Measurements from ENCODE around the gene CSK.
A peak's percentile ranks its signal among the peaks of the same experiment; 100 is the strongest.
"Not testable (repeated sequence)": the region's sequence is repeated elsewhere in the genome, so short reads cannot be mapped to it uniquely, and the experiment has no call there.

Gene CSK

DNA sequence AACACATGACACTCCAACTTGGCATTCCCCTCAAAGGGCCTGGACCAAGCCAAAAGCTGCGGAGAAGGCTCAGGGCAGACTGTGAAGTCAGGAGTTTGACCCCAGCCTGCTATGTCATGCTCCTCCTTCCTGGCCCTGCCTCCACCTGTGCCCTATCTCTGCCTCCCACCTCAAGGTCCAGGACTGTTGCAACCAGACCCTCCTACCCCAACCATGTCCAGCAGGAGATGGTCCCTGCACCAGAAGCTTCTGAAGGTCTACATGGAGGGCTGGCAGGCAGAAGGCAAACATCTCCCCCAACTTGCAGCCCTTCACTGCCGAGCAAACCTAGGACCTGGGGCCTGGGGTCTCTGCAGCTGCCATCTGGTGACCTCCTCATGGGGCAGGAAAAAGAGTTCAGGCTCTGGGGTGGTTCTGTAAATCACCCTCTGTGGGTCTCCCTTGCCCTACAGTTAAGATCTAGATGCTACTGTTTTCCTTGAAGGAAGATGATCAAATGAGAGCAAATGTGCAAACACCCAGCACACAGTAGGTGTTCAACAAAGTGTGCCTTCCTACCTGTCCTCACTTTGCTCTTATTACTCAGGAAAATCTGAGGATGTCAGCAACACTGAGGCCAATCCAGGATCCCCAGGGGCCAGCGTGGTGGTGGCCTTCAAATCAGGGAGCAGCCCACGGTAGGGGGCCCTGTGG is 11.5 kb upstream of the CSK start:
- no peak for DNase-seq (ENCODE audit: low spot score)

DNA sequence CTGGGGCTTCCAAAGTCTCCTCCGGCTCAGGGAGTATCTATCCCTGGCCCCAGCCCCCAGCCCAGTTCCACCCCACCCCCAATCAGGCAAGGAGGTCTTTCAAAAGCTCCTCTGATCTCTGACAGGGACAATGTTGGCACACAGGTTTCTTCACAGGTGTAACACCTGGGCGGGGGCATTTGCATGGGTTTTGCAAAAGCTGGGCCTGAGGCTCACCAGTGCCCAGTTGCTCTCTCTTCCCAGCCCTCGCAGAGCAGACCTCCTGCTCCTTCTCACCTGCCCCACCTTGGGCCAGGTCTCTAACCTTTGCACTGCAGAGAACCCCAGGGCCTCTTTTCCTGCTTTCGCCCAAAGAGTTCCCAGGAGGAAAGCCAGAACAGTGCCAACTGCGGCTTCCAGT is 8.6 kb upstream of the CSK start:
- DNase-seq (ENCODE audit: low spot score): no peak

DNA sequence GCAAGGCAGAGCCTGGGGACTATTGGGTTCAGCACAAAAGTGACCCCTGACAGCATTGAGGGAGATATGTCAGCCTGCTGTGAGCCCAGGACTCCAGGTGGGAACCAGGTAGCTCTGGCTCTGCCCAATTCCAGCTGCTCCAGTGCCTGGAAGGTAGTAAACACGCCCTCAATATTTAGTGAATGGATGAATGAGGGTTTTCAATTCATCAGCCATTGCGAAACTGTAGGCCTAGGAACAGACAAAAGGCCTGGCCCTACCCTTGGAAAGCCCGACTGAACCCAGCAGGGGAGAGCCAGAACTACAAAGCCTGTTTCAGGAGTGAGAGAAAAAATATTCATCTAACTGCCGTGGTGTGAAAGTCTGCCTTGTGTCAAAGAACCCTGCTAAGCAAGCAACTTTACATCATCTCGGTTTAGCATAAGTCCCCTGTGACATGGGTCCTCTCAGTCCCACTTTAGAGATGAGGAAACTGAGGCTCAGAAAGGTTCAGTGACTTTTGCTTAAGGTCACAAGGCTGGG is 8.1 kb upstream of the CSK start:
- no peak for DNase-seq (ENCODE audit: low spot score)

DNA sequence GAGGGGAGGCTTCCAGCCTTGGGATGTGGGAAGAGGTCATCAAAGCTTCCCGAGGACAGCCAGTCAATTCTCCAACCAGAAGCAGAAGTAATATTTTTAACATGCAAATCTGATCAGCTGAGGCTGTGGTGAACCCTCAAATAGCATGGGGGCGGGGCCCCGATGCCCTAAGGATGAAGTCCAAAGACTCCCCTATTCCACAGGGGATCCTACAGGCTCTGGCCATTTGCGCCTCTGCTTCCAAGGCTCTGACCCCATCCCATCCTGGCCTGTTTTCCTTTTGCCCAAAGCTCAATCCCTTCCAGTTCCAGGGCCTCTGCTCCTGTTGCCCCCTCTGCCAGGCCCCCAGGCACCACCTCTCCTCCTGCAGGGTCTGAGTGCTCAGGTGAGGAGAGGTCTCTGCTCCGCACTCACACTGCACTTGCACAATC is 6.7 kb upstream of the CSK start:
- DNase-seq (ENCODE audit: low spot score): no peak

DNA sequence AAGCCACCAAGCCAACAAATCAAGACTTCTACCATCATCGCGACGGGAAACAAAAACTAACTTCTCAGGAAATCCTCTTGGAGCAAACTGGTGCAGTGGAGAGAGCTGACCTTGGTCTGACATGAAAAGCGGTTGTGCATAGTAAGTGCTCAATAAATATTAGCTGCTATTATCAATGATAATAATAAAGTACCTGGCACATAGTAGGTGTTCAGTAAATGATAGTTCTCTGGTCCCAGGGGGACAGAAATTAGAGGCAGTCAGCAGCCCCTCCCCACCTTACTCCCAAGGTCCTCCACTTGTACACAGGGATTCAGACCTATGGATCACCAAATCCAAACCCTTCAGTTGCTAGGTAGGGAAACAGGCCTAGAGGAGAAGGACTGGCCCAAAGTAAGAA is 6.0 kb upstream of the CSK start:
- no peak for DNase-seq (ENCODE audit: low spot score)

DNA sequence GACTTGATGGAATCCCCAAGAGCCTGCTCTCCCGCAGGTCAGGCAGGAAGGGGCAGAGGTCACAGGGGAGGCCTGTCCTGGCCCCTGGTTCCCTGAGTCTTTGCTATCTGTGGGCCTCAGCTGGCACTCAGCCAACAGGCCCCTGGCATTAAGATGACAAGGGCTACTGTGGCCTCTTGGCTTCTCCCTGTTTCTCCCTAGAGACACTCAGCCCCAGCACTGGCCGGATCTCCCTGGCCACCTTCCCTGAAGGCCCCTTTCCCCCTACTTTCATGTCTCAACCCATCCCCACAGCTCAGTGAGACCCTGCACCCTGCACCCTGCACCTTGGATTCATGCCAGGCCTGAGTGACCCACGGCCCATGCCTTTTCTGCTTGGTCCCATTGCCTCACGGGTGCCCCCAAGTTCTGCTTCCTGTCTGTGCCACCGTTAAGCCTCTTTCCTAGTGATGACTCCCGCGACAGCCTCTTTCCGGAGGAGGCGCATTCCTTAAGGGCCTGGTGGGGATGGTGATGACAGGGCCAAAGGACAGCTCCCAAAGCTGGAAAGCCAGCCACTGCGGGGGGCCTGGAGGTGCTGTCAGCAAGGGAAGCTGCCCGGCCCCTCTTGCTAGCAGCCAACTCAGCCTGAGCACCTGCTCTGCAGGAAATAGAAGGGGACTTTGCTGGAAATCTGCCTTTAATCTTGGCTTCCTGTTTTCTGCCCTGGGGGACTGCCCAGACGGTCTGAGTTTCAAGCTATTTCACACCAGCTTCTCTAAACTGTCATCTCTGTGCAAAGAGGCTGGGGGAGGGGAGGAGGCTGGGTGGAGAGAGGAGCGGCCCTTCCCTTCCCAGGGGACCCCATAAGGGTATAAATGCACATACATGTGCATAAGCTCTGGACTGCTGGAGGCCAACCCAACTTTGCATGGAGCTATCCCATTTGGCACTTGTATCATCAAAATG is 4.8 kb upstream of the CSK start:
- peak; percentile 71 for DNase-seq (ENCODE audit: low spot score)

DNA sequence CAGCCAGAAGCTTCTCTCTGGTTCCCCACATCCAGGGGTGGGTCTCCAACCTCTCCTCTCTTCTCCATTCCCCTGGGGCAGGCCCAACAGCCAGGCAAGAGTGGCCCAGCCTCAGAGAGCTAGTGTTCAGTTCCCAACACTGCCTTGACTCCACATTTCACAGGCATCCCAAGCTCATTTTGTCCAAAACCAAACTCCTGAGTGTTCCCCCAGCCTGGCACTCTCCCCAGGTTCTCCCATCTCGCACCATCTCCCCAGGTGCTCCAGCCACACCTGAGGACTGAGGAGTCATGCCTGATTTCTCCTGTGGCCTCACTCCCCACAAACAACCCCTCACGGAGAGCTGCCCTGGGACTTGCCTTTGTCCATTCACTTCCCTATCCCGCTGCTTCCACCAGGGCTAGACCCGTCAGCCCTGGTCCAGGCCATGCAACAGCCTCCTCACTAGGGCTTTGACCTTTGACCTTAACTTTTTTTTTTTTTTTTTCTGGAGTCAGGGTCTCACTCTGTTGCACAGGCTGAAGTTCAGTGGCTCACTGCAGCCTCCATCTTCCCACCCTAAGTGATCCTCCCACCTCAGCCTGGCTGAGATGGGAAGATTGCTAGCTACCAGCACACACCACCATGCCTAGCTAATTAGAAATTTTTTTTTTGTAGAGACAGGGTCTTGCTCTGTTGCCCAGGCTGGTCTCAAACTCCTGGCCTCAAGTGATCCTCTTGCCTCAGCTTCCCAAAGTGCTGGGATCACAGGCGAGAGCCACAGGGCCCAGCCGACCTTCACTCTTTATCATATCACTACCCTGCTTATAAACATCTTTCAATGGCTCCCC is 3.9 kb upstream of the CSK start:
- DNase-seq (ENCODE audit: low spot score): no peak

DNA sequence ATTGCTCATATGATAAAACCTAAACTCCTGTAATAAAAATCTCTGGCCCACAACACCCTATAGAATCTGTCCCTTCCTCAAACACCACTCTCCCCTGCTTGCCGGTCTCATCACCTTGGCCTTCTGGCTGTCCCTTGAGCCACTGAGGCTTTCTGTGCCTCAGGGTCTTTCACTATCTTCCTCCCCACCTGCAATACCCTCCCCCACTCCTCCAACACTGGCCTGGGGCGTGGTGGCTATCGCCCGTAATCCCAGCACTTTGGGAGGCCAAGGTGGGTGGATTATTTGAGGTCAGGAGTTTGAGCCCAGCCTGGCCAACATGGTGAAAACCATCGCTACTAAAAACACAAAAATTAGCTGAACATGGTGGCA is 3.3 kb upstream of the CSK start:
- DNase-seq (ENCODE audit: low spot score): no peak

DNA sequence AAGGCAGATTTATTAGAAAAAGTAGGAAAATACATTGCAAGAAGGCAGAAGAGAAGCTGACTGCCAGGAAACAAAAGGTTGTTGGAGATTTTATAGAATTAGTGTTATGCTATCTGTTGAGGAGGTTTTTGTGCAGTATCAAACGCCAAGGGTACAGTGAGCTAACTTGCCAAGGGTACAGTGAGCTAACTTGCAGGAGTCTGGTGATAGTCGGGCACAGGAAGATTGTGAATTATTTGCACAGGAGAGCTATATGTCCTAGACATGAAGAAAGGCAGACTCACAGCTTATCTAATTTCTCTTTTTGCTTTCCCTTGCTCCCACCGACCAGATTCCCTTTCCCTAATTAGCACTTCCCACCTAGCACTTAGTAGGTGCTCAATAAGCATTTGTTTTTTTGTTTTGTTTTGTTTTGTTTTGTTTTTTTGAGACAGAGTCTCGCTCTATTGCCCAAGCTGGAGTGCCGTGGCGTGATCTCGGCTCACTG is 2.7 kb upstream of the CSK start:
- no peak for DNase-seq (ENCODE audit: low spot score)

DNA sequence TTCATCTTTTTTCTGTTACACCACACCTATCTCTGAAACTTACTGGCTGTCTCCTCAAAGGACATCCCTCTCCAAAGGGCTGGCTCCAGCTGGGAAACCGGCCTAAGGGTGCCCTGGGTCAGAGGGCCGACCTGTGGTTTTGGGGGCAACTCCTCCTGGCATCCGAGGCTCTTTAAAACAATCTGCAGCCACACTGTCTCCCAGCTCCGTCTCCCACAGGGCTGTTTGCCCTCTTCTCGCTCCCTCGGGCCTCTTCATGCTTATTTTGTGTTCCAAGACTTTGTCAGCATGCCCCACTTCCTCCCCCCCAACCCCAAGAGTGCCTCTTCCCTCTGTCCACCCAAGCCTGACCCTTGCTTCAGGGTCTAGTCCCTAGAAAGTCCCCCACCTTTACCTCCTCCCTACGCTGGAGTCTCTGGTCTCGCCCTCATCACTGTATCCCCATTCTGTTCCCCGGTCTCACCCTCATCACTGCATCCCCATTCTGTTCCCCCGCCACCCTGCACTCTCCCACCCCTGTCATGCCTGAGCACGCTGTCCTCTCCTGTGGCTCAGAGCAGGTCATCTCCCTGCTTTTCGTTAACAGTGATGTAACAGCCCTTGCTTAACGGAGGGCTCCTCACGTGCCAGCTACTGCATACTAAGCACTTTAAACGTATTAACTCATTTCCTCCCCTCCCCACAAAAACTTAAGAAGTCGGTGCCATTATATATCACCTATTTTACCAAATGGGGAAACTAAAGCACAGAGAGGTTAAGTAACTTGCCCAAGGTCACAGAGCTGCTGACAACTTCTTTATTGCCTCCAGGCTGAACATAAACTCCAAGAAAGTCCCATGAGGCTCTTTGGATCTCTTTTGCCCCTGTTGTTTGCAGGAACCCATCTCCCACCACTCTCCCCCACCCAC is 1.1 kb upstream of the CSK start:
- no peak for DNase-seq (ENCODE audit: low spot score)

DNA sequence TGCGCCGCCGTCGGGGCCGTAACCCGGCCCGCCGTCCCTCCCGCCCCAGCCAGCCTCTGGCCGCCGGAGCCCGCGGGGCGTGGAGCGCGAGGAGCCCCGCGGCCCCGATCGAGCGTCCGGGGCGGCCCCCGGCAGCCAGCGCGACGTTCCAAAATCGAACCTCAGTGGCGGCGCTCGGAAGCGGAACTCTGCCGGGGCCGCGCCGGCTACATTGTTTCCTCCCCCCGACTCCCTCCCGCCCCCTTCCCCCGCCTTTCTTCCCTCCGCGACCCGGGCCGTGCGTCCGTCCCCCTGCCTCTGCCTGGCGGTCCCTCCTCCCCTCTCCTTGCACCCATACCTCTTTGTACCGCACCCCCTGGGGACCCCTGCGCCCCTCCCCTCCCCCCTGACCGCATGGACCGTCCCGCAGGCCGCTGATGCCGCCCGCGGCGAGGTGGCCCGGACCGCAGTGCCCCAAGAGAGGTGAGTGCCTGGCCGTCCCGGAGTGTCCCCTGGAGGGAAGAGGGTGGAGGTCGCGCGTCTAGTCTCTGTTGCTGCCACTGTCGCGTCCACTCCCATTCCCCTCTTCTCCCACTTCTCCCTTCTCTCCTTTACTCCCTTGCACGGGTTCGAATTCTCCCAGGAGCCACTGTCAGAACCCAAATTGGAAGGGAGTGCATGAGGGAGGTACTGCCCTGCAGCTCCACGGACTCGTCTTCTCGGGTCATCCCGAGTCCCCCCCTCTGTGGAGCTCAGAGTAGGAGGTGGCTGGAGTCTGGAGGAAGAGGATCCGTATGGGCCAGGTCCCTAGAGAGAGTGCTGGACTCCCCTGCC is 585 bp downstream of the CSK start:
- DNase-seq (ENCODE audit: low spot score): no peak

DNA sequence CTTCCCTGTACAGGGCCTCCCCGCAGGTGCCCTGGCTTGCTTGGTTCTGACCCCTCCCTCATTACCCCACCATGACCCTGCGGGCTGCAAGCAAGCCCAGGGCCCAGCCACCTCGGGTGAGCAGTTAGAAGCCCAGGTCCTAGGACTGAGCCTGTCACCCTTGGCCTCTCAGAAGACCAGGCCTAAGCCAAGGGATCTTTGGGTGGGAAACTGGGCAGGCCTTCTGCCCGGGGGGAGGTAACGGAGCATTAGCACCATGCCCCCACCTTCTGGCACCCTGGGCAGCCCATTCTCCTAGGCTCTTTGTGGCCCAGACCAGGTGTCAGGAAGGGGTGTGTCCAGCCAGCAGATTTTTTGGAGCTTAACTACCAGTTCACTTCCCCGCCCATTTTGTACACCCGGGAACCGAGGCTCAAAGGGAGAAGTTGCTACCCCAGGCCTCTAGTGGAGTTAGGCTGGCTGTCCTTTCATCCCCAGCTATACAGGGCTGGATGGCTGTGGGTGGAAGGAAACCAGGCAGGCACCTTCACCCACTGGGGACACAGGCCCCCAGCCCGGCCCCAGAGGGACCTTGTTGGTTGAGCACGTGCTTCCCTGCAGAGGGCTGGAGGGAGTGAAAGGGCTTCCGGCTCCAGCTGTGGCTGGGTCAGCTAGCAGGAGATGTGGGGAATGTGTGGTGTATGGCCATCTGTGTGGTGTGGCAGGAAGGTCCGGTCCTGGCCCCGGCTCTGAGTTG is 1.4 kb downstream of the CSK start:
- no peak for DNase-seq (ENCODE audit: low spot score)

DNA sequence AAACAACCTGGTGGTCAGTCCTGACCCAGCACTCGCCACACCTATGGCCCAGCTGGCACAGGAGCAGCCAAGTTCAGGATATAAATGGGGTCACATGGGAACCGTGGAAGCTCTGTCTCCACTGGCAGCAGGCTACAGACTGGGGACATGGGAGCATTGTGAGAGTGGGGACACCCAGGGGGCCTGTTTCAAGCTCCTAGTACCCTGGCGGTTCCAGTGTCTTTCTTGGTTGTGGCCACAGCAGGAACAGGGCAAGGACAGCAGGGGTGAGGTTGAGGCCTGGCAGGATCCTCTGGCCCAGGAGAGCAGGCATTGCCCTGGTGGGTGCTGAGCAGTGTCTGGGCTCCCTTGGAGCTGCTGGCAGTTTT is 1.9 kb downstream of the CSK start:
- no peak for DNase-seq (ENCODE audit: low spot score)

DNA sequence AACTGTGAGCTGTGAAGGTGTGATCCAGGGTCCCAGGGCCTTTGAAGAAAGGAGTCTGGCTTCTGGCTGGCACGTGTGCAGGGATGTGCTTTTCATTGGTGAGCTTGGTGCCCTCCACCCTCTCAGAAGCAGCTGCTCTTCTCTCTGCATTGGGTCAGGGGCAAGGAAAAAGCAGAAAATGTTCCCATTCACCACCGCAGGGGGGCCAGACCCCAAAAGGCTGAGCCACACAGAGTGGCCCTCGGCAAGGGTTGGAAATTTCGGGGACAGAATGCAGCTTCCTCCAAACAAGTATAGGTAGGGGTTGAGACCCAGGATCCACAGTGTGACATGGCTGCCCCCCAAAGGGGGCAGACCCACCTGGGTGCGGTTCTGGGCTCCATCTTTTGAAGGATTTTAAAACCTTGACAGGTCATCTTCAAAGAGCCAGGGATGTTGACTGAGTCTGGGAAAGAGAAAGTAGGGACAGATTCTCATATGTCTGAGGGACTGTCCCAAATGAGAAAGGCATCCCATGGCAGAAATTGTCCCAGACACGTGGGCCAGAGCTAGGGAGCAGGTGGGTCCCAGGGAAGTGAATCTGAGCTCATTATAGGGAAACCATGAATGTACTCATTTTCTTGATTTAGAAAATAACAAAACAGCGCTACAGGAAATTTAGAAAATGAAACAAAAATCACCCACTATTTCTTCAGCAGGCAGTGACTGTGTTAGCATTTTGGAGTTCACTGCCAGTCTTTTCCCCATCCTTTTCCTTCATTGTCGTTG is 2.7 kb downstream of the CSK start:
- no peak for DNase-seq (ENCODE audit: low spot score)

DNA sequence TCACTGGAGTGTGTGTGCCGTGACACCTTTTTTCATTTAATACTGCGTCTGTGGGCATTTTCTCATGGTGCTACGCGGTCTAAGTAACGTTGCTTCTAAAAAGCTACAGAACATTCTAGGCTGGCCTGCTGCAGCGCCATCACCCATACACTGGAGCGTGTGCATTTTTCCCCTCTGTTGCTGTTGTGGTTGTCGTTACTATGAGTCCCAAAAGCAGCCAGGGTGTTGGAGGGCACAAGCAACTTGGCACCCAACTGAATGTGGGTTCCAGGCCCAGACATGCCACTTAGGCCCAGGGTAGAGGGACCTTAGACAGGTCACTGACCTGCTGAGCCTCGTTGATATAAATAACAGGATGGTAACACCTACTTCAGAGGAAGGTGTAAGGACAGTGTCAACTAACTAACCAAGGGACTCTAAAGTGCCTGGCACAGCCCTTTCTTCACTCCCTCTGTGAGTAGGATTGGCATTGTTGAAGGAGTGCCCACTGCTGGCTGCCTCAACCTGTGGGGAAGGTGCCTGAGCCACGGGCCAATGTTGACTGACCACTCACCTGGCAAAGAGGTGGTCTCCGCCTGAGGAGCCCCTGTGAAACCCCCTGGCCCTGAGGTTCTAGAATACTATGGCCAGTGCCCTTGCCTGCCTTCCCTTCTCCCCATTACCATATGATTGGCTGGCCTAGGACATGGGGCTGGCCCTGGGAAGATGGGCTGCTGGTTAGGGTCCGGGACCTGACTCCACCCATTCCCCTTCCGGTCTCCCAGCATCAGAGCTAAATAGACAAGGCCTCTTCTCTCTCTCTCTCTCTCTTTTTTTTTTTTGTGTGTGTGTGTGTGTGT is 3.5 kb downstream of the CSK start:
- DNase-seq (ENCODE audit: low spot score): no peak

DNA sequence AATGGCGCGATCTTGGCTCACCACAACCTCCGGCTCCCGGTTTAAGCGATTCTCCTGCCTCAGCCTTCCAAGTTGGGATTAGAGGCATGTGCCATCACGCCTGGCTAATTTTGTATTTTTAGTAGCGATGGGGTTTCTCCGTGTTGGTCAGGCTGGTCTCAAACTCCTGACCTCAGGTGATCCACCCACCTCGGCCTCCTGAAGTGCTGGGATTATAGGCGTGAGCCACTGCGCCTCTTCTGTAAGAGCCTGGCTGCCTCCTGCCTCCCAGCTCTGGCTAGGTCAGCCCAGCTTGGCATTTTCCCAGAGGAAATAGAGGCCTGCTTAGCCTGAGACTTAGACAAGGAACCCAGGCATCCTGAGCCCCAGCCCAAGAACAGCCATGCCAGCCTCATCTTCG is 4.2 kb downstream of the CSK start:
- not testable (repeated sequence) for DNase-seq (ENCODE audit: low spot score)

DNA sequence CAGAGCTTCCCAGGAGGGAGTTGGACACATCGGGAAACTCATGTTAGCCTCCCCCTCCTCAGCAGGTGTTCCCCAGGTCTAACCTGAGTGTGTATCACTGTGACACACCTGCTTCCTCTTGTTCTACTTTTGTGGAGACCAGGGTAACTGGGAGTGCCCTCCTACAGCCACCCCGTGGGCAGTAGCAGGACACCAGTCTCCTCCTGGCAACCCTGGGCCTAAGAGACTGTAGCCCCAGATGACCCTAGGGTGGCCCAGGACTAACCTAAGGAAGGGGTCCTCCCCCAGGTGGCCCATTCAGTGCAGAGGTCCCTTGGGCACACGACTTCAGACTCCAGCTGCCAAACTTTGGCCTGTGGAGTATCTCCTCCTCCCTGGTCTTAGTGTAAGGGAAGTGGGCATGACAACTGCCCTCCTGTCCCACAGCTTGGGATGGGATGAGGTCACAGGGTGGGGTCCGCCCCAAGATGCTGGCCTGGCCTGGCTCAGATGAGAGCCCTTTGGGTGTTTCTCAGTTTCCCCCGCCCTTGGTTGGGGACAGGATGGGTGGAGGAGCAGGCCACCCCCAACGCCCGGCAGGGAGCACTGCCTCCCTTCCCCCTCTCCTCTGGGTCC is 4.8 kb downstream of the CSK start:
- no peak for DNase-seq (ENCODE audit: low spot score)
